Measurements from ENCODE around the gene FGD4.

Gene FGD4

GRCh38 chr12:32407795-32408194 is 8.4 kb downstream of the FGD4 start:
- no peak for DNase-seq (ENCODE audit: low read depth in 2 of 2)

GRCh38 chr12:32413412-32413811 is 14.1 kb downstream of the FGD4 start:
- no peak for DNase-seq (ENCODE audit: low read depth in 2 of 2)

DNA sequence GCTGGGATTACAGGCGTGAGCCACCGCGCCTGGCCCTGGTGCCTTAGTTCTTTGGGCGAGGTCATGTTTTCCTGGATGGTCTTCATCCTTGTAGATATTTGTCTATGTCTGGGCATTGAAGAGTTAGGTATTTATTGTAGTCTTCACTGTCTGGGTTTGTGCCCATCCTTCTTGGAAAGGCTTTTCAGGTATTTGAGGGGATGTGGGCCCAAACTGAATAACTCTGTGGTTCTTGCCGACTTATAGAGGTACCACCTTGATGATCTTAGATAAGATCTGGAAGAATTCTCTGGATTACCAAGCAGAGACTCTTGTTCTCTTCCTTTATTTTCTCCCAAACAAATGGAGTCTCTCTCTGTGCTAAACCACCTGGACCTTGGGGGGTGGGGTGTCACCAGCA is 18.9 kb downstream of the FGD4 start:
- DNase-seq (ENCODE audit: low read depth in 2 of 2) = no peak

DNA sequence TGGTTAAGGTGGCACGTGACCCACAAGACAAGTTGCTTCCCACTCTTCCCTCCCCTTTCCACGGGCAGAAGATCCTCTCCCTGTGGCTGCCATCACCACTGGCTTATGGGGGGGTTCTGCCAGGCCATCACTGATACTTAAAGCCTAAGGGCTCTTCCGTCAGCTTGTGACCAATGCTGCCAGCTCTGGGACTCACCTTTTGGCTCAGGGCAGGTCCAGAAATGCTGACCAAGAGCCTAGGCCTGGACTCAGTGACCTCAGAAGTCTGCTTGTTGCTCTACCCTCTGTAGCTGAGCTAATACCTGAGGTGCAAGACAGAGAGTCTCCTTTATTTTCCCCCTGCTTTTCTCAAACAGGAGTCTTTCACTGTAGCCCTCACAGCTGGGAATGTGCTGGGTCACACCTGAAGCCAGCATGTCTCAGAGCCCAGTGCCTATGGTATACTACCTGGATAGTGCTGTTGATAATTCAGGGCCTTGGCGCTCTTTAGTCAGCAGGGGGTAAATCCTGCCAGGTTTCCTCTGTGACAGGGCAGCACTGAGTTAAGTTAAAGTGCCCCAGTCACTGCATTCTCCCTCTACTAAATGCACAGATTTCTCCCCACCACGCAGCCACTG is 19.7 kb downstream of the FGD4 start:
- no peak for DNase-seq (ENCODE audit: low read depth in 2 of 2)

- DNase-seq (ENCODE audit: low read depth in 2 of 2) = no peak
Measured at GRCh38 chr12:32419520-32419960, 20.2 kb downstream of the FGD4 start.

- DNase-seq (ENCODE audit: low read depth in 2 of 2) = no peak
Measured at GRCh38 chr12:32420356-32420755, 21.0 kb downstream of the FGD4 start.

DNA sequence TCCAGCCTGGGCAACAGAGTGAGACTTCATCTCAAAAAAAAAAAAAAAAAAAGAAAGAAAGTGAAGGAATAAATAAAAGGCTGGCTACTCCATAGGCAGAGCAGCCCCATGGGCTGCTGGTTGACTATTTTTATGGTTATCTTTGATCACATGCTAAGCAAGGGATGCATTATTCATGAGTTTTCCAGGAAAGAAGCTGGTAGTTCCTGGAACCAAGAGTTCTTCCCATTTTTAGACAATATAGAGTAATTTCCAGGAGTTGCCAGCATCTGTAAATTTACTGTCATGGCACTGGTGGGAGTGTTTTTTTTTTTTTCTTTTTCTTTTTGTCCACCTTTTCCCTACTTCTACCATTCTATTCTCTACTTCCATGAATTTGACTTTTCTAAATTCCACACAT is 24.2 kb downstream of the FGD4 start:
- DNase-seq (ENCODE audit: low read depth in 2 of 2) = no peak

- no peak for DNase-seq (ENCODE audit: low read depth in 2 of 2)
Measured at GRCh38 chr12:32431025-32431424, 31.7 kb downstream of the FGD4 start.

- DNase-seq (ENCODE audit: low read depth in 2 of 2) = no peak
Measured at GRCh38 chr12:32435921-32436705, 36.8 kb downstream of the FGD4 start.

DNA sequence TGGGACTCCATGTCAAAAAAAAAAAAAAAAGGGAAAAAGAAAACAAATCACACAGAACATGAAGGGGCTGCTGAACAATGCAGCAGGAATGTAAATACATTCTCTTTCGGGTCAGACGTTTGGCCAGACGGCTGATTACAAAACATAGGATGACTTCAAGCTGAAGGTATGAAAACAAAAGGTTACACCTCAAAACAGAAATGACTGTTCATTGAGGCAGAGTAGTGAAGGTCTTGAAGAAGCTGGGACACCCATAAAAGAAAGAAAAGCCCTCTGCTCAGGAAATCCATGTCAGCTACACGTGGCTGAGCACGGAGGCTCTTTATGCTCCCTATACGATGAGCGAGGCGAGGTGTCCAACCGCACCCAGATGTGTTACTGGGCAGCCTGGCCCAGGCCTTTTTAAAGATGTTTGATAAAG is 37.7 kb downstream of the FGD4 start:
- DNase-seq (ENCODE audit: low read depth in 2 of 2) = no peak

DNA sequence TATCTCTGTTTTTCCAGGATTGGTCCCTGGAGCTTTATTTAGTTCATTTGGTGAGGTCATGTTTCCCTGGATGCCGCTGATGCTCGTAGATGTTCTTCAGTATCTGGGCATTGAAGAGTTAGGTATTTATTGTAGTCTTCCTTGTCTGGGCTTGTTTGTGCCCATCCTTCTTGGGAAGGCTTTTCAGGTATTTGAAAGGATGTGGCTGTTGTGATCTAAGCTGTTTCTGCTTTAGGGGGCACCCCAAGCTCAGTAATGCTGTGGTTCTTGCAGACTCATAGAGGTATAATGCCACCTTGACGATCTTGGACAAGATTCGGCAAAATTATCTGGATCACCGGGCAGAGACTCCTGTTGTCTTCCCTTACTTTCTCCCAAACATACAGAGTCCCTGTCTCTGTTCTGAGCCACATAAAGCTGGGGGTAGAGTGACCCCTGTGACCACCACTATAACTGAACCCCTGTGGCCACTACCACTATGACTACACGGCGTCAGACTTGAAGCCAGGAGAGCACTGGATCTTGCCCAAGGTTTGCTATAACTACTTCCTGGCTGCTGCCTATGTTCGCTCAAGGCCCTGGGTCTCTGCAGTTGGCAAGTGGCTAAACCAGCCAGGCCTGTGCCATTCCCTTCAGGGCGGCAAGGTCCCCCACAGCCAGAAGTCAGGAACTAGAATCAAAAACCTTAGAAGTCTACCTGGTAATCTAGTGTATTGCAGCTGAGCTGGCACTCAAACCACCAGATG is 40.9 kb downstream of the FGD4 start:
- no peak for DNase-seq (ENCODE audit: low read depth in 2 of 2)

- DNase-seq (ENCODE audit: low read depth in 2 of 2) = no peak
Measured at GRCh38 chr12:32443491-32443890, 44.1 kb downstream of the FGD4 start.

- no peak for DNase-seq (ENCODE audit: low read depth in 2 of 2)
Measured at GRCh38 chr12:32444895-32445294, 45.5 kb downstream of the FGD4 start.

DNA sequence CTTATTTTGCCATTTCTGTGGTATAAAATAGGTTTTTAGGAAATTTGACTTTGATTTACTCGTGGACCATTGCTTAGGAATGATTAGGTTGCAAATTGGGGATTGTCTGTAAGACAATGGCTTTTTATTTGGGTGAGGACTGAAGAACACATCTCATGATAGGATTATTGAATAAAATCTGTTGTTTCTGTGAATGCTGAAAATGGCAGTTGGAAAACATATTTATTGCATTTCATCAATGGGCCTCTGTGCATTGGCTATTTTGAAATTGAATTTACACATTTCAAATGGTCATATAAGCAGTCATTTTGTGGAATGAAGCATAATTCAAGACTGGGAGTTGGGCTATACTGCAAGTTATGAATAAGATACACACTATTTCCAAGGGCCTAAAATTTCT is 46.0 kb downstream of the FGD4 start:
- no peak for DNase-seq (ENCODE audit: low read depth in 2 of 2)

- no peak for DNase-seq (ENCODE audit: low read depth in 2 of 2)
Measured at GRCh38 chr12:32446316-32447119, 47.2 kb downstream of the FGD4 start.

GRCh38 chr12:32448586-32448985 is 49.2 kb downstream of the FGD4 start:
- DNase-seq (ENCODE audit: low read depth in 2 of 2) = no peak

DNA sequence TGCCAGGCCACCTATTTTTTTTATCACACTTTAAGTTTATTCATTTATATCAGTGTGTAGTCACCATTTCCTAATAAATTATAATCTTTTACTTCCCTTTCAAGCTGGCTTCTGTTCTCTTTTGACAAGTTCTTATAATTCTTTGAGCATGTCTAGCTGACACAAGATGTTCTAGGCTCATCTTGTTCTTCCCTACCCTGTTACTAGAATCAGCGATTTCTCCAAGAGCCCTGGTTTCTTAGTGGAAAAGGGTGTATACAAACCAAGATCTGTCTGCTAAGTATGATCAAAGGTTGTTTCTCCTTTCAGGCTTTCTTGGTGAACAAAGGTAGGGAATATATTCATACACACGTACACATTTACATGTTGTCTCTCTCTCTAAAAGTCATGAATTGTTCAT is 51.0 kb downstream of the FGD4 start:
- DNase-seq (ENCODE audit: low read depth in 2 of 2) = no peak

DNA sequence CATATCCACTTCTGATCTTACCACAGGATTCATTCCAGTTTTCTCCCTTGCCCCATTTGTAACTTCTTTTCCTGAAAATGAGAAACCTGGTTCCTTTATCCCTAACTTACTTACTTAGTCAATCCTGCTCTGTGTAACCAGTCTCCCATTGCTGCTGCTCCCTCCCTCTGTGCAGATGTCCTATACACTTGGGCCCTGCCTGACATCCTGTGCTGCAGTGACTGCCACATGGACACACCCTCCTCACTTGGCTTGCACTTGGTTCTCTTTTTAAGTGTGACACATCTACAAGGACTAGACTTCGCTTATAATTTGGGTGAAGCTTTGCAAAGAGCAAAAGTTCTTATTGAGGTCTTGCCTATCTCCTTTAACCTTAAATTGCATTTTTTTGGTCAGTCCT is 51.4 kb downstream of the FGD4 start:
- DNase-seq (ENCODE audit: low read depth in 2 of 2) = no peak

DNA sequence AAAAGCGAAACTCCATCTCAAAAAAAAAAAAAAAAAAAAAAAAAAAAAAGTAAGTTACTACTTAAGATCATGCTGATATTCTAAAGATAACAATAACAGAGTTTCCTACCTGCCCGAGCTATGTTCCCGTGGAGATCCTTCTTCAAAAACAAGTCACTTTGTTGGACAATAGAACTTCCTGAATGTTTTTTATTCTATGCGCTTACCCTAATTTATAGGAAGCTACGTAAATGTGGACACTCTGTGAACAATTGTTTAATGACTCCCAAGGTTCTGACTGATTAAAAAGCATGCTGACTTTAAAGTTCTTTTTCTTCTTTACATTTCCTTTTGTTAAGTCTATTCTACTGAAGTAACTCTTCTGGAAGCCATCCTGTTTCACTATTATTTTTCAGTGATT is 52.5 kb downstream of the FGD4 start:
- no peak for DNase-seq (ENCODE audit: low read depth in 2 of 2)

- no peak for DNase-seq (ENCODE audit: low read depth in 2 of 2)
Measured at GRCh38 chr12:32454075-32454474, 54.7 kb downstream of the FGD4 start.

DNA sequence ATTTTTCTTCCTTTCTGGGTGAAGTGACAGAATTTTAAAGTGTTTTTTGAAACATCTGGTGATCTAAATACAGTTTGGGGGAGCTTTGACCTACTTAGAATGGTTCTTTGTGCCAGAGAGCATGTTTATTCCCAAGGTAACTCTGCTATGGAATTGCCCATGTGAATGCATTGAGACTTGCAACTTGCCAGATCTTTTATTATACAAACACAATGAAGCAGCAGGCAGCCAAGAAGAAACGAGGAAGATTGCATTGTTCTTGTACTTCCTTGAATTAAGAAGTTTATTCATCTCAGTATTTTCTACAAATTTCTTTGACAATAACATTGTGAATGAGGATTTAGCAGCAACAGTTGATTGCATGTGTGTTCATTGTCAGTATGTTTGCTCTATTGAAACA is 55.5 kb downstream of the FGD4 start:
- DNase-seq (ENCODE audit: low read depth in 2 of 2) = no peak

DNA sequence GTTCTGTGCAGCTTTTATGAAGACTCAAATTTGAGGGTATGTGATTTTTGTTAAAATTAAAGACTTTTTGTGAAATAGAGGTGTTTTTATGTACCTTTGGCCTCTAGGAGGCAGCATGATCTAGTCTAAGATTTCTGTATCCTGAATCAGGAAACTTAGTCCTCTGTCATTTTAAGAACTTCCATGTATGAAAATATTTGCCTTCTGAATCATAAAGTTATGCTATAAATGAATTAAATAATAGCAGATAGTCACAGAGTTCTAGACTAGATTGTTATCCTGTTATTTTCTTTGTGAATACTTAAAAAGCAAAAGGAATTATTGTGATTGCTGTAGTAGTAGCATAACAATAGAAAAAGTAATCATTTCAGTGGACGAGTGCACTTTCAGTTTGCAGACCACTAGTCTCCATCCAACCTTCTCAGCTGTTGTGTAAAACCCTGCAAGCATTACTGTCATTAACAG is 56.3 kb downstream of the FGD4 start:
- no peak for DNase-seq (ENCODE audit: low read depth in 2 of 2)
